GM19372 (cell line): ENCODE data around the gene FLNB.
"Not testable (repeated sequence)": the region's sequence is repeated elsewhere in the genome, so short reads cannot be mapped to it uniquely, and the experiment has no call there.

Experiments
- ATAC-seq: cut with Tn5 transposase; IDR thresholded peaks from one replicate; pipeline ENCODE4 v1.9.1; 2021; ENCODE audit warnings: mild to moderate bottlenecking, low read depth, moderate library complexity; ENCODE audit not compliant: unreplicated experiment

The FLNB gene

GRCh38 chr3:57981483-57982087 is 26.6 kb upstream of the FLNB start:
- no peak for ATAC-seq

- no peak for ATAC-seq
Observed at GRCh38 chr3:57982561-57983243, 25.5 kb upstream of the FLNB start.

- ATAC-seq, result peak; percentile 95
Observed at GRCh38 chr3:57983734-57984518, 24.3 kb upstream of the FLNB start.

- ATAC-seq, result no peak
Observed at GRCh38 chr3:57985176-57985983, 22.8 kb upstream of the FLNB start.

GRCh38 chr3:57985984-57986246 is 22.3 kb upstream of the FLNB start:
- ATAC-seq, result no peak

- ATAC-seq, result no peak
Observed at GRCh38 chr3:57986261-57986660, 22.0 kb upstream of the FLNB start.

- not testable (repeated sequence) for ATAC-seq
Observed at GRCh38 chr3:57989198-57989597, 19.0 kb upstream of the FLNB start.

- no peak for ATAC-seq
Observed at GRCh38 chr3:57989646-57990045, 18.6 kb upstream of the FLNB start.

- no peak for ATAC-seq
Observed at GRCh38 chr3:57992452-57993213, 15.6 kb upstream of the FLNB start.

GRCh38 chr3:57998366-57999283 is 9.6 kb upstream of the FLNB start:
- peak; percentile 74 for ATAC-seq

- no peak for ATAC-seq
Observed at GRCh38 chr3:57999417-58000115, 8.7 kb upstream of the FLNB start.

GRCh38 chr3:58000306-58001085 is 7.7 kb upstream of the FLNB start:
- ATAC-seq, result no peak

- ATAC-seq, result no peak
Observed at GRCh38 chr3:58001086-58001467, 7.1 kb upstream of the FLNB start.

- no peak for ATAC-seq
Observed at GRCh38 chr3:58001979-58002378, 6.2 kb upstream of the FLNB start.

GRCh38 chr3:58003093-58003492 is 5.1 kb upstream of the FLNB start:
- no peak for ATAC-seq

GRCh38 chr3:58004973-58005372 is 3.2 kb upstream of the FLNB start:
- ATAC-seq, result no peak

- no peak for ATAC-seq
Observed at GRCh38 chr3:58005669-58006068, 2.6 kb upstream of the FLNB start.

- ATAC-seq, result no peak
Observed at GRCh38 chr3:58006661-58007060, 1.6 kb upstream of the FLNB start.
